Hepatocyte (in vitro differentiated cells): Measurements from ENCODE around the gene TMEM169.

Source experiments
- EZH2 ChIP-seq: fragments of 200-600 bp; sonication (generic); IDR thresholded peaks from 2 replicates; pipeline ENCODE4 v1.6.1; 2016; ENCODE audit warnings: antibody characterized with exemption, mild to moderate bottlenecking, borderline replicate concordance
- TF ChIP-seq, protein P1 (sequence below): fragments of 200-600 bp; sonication (generic); IDR thresholded peaks from 2 replicates; pipeline ENCODE4 v1.5.1; 2016; ENCODE audit warnings: antibody characterized with exemption, mild to moderate bottlenecking; ENCODE audit not compliant: poor library complexity

DNA sequence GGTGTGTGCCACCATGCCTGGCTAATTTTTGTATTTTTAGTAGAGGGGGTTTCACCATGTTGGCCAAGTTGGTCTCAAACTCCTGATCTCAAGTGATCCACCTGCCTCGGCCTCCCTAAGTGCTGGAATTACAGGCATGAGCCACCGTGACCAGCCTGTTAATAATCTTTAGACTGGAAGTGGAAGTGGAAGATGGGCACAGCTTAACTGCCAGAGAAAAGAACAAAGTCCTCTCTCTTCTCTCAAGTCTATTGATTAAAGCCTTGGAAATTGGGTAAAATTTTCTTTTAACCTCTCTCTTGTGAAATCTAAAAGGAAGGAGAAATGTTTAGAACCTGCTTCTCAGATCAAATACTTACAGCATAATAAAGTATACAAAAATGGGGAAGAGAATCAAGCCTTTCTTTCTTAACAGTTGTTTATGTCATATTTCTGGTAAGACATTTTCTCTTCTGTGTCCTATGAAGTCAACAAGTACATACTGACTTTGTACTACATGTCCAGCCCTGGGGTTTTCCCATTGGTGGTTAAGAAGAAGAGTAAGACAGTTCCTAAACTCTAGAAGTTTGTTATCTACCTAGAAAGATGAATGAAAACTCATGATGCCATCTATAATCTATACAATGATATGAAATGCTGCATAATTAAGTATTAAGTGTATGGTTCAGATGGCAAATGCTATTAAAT is 4.6 kb downstream of the TMEM169 start:
- TF ChIP-seq EZH2 = no peak
- TF ChIP-seq, protein P1, sequence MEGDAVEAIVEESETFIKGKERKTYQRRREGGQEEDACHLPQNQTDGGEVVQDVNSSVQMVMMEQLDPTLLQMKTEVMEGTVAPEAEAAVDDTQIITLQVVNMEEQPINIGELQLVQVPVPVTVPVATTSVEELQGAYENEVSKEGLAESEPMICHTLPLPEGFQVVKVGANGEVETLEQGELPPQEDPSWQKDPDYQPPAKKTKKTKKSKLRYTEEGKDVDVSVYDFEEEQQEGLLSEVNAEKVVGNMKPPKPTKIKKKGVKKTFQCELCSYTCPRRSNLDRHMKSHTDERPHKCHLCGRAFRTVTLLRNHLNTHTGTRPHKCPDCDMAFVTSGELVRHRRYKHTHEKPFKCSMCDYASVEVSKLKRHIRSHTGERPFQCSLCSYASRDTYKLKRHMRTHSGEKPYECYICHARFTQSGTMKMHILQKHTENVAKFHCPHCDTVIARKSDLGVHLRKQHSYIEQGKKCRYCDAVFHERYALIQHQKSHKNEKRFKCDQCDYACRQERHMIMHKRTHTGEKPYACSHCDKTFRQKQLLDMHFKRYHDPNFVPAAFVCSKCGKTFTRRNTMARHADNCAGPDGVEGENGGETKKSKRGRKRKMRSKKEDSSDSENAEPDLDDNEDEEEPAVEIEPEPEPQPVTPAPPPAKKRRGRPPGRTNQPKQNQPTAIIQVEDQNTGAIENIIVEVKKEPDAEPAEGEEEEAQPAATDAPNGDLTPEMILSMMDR = no peak
